ENCODE results near the gene ADGRE3.

GRCh38 chr19:14683439-14683838, 8.8 kb upstream of the ADGRE3 start:
- no peak for TF ChIP-seq POLR2A (IDR thresholded peaks at IDR 0.05)
- no peak for TF ChIP-seq CTCF (IDR thresholded peaks at IDR 0.05 in 8 of 11, conservative IDR thresholded peaks at IDR 0.05 in 3 of 11)
- TF ChIP-seq POLR2AphosphoS5 (IDR thresholded peaks at IDR 0.05) = peak in 1 of 3 donors; percentile 33
